Measurements from ENCODE around the gene PTPN6. TPM values are rescaled to one million over a fixed set of nuclear protein-coding genes. Genes with fewer than 3 reads are reported as not detected.

PTPN6 gene
- total and polyA plus RNA-seq, 10 of the 15 experiments (the other 5 are each of a cell fraction or from before 2014, with no cell fraction given): 229 to 457 (median 370) TPM

DNA sequence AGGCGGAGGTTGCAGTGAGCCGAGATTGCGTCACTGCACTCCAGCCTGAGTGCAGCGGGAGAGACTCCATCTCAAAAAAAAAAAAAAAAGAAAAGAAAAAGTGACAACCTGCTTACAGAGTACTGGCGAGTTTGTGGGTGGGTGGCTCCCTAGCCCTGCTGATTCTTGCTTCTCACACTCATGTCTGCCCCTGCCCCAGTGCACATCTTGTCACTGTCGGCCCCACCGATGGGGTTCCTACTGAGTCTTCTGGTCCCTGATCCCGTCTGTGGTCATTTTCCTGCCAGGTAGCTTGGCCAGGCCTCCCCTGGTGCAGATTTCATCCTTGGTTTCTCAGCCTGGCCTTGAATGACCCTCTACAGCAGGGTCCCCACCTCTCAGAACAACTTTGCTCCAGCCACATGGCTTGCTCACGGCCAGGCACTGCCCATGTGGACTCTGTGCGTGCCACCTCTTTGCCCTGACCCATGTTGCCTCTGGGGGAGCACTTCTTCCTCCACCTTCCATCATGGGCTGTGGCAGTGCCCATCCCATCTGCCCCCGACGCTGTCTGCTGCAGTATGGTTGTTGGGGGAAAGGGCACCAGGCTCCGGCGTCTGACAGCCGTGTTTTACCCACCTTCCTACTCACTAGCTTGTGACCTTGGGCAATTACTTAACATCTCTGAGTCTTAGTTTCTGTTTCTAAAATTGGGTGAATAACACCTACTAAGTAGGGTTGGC is 2.1 kb upstream of the PTPN6 start:
- intact Hi-C loops (cut with micrococcal nuclease; ENCODE audit: unreplicated experiment): no loop called here
- peak overlapping the region; percentile 97 for H3K4me2 ChIP-seq (ENCODE audit: control insufficient read depth, insufficient read depth)
- peak overlapping the region; percentile 69 for H2AFZ ChIP-seq (ENCODE audit: control insufficient read depth, low read depth, low read length)
- TF ChIP-seq RAD21 (IDR thresholded peaks at IDR 0.05; ENCODE audit: insufficient read depth, low read depth, low read length) (no peak), EP300 (IDR thresholded peaks at IDR 0.05; ENCODE audit: borderline replicate concordance in 1 of 2, control insufficient read depth in 1 of 2, low read depth in 2 of 2, low read length in 2 of 2) (no peak), YY1 (IDR thresholded peaks at IDR 0.05; ENCODE audit: low read depth, low read length) (no peak), POLR2A (IDR thresholded peaks at IDR 0.05; ENCODE audit: low read depth, low read length) (no peak), CBX3 (IDR thresholded peaks at IDR 0.05; ENCODE audit: borderline replicate concordance, low read depth) (no peak), SIN3A (IDR thresholded peaks at IDR 0.05; ENCODE audit: low read depth, low read length) (no peak), CHD1 (IDR thresholded peaks at IDR 0.05; ENCODE audit: low read depth, low read length) (no peak), SMAD1 (IDR thresholded peaks at IDR 0.05; ENCODE audit: low read depth, partially characterized antibody) (no peak), BHLHE40 (IDR thresholded peaks at IDR 0.05; ENCODE audit: borderline replicate concordance in 1 of 2, low read depth in 2 of 2, low read length in 1 of 2) (peak in 1 of 2 experiments; percentile 26; a peak in 1 of 4 replicates), CHD2 (IDR thresholded peaks at IDR 0.05; ENCODE audit: borderline replicate concordance, low read depth, low read length) (0 out of 2 replicates have a peak, but pooled peaks have one; percentile 28), CREM (IDR thresholded peaks at IDR 0.05; ENCODE audit: low read depth) (no peak), WRNIP1 (IDR thresholded peaks at IDR 0.05; ENCODE audit: borderline replicate concordance, low read depth, low read length) (no peak)
- TF ChIP-seq, protein P1, sequence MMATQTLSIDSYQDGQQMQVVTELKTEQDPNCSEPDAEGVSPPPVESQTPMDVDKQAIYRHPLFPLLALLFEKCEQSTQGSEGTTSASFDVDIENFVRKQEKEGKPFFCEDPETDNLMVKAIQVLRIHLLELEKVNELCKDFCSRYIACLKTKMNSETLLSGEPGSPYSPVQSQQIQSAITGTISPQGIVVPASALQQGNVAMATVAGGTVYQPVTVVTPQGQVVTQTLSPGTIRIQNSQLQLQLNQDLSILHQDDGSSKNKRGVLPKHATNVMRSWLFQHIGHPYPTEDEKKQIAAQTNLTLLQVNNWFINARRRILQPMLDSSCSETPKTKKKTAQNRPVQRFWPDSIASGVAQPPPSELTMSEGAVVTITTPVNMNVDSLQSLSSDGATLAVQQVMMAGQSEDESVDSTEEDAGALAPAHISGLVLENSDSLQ (IDR thresholded peaks at IDR 0.05): 0 out of 2 replicates have a peak, but pooled peaks have one; percentile 7
- TF ChIP-seq, protein P2, sequence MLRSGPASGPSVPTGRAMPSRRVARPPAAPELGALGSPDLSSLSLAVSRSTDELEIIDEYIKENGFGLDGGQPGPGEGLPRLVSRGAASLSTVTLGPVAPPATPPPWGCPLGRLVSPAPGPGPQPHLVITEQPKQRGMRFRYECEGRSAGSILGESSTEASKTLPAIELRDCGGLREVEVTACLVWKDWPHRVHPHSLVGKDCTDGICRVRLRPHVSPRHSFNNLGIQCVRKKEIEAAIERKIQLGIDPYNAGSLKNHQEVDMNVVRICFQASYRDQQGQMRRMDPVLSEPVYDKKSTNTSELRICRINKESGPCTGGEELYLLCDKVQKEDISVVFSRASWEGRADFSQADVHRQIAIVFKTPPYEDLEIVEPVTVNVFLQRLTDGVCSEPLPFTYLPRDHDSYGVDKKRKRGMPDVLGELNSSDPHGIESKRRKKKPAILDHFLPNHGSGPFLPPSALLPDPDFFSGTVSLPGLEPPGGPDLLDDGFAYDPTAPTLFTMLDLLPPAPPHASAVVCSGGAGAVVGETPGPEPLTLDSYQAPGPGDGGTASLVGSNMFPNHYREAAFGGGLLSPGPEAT (IDR thresholded peaks at IDR 0.05; ENCODE audit: low read depth): peak; percentile 39; the same call in 1 of the 2 replicates
- TF ChIP-seq, protein P3, sequence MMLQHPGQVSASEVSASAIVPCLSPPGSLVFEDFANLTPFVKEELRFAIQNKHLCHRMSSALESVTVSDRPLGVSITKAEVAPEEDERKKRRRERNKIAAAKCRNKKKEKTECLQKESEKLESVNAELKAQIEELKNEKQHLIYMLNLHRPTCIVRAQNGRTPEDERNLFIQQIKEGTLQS (IDR thresholded peaks at IDR 0.05; ENCODE audit: borderline replicate concordance, extremely low read depth, low read depth, low read length): no peak
- TF ChIP-seq, protein P4, sequence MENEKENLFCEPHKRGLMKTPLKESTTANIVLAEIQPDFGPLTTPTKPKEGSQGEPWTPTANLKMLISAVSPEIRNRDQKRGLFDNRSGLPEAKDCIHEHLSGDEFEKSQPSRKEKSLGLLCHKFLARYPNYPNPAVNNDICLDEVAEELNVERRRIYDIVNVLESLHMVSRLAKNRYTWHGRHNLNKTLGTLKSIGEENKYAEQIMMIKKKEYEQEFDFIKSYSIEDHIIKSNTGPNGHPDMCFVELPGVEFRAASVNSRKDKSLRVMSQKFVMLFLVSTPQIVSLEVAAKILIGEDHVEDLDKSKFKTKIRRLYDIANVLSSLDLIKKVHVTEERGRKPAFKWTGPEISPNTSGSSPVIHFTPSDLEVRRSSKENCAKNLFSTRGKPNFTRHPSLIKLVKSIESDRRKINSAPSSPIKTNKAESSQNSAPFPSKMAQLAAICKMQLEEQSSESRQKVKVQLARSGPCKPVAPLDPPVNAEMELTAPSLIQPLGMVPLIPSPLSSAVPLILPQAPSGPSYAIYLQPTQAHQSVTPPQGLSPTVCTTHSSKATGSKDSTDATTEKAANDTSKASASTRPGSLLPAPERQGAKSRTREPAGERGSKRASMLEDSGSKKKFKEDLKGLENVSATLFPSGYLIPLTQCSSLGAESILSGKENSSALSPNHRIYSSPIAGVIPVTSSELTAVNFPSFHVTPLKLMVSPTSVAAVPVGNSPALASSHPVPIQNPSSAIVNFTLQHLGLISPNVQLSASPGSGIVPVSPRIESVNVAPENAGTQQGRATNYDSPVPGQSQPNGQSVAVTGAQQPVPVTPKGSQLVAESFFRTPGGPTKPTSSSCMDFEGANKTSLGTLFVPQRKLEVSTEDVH (IDR thresholded peaks at IDR 0.05; ENCODE audit: low read depth, partially characterized antibody): no peak

More for the DNA sequence above, 2.1 kb upstream of the PTPN6 start:
- peaks cover 73% of the 10 kb centered on the region for H3K79me2 ChIP-seq (ENCODE audit: control insufficient read depth, insufficient read depth, low read length)
- 39% methylated on average over 13 of the region's 15 CpGs for WGBS (ENCODE audit: insufficient coverage, insufficient replicate concordance, low lambda C conversion rate, missing lambda C conversion rate)
- in situ Hi-C loops (cut with MboI): no loop called here
- peak overlapping the region; percentile 87 for H3K27ac ChIP-seq (ENCODE audit: control insufficient read depth, insufficient read depth)
- ChIA-PET POLR2A (interaction anchor here (0.7 to 17.8 kb wide), 5 partner anchors 11 to 97 kb away, joined by 3 to 524 read pairs (median 4); partner anchors contain the start of gene USP5), RAD21 (ENCODE audit: unreplicated experiment) (interaction anchor here (0.6 to 7.0 kb wide), 4 partner anchors 11 to 164 kb away, joined by 3 to 426 read pairs (median 4); no protein-coding TSS in a partner anchor), SMC1A (ENCODE audit: uncharacterized antibody, unreplicated experiment) (interaction anchor here (1.2 to 11.6 kb wide), 3 partner anchors 11 to 161 kb away, joined by 5 to 395 read pairs (median 6); no protein-coding TSS in a partner anchor), CTCF (interaction anchor here (0.9 to 11.6 kb wide), 4 partner anchors 11 to 162 kb away, joined by 3 to 645 read pairs (median 6); no protein-coding TSS in a partner anchor)
- H3K4me1 ChIP-seq (ENCODE audit: control insufficient read depth, insufficient read depth, low read length): peaks cover 56% of the 10 kb centered on the region
- no peak for DNase-seq (ENCODE audit: low read depth, low spot score)
- no TSS peak for BruUV-seq (replicated peaks)
- peaks cover 0 to 14% of the 10 kb centered on the region in 2 experiments; a peak in 1 of 4 replicates for H3K36me3 ChIP-seq (ENCODE audit: control insufficient read depth in 2 of 2, insufficient read depth in 2 of 2, low read length in 1 of 2)
- H4K20me1 ChIP-seq (ENCODE audit: control insufficient read depth, insufficient read depth): no peaks in the 10 kb centered on the region
- no peaks in the 10 kb centered on the region for H3K27me3 ChIP-seq (replicated peaks in 1 of 2; ENCODE audit: control insufficient read depth in 2 of 2, insufficient read depth in 2 of 2, low read length in 1 of 2)
- H3K4me3 ChIP-seq: peak overlapping the region; percentile 49; the same call in 1 of the 2 replicates
- peak overlapping the region; percentile 64 for H3K9ac ChIP-seq (ENCODE audit: control insufficient read depth, insufficient read depth, low read length)
- no peaks in the 10 kb centered on the region for H3K9me3 ChIP-seq (replicated peaks; ENCODE audit: control insufficient read depth, insufficient read depth, low read length)
- FAIRE-seq: no peak
- ATAC-seq: no peak

Measured in GM12878 (cell line).